H54 (cell line): ENCODE measurements around the gene TM9SF4.
"Not testable (repeated sequence)": the region's sequence is repeated elsewhere in the genome, so short reads cannot be mapped to it uniquely, and the experiment has no call there.

Experiments
- DNase-seq: peaks from one replicate; pipeline ENCODE4 v3.0.0; 2011; ENCODE audit warnings: low spot score, mixed read lengths; ENCODE audit not compliant: insufficient read length
- FAIRE-seq: peaks from 3 replicates; lab custom pipeline; 2011; peaks lifted over from hg19 to GRCh38; lab: Jason Lieb, UNC
- POLR2A ChIP-seq: IDR thresholded peaks from 2 replicates; pipeline ENCODE4 v1.6.1; 2011; ENCODE audit warnings: low read depth, mild to moderate bottlenecking, low read length

TM9SF4 gene

DNA sequence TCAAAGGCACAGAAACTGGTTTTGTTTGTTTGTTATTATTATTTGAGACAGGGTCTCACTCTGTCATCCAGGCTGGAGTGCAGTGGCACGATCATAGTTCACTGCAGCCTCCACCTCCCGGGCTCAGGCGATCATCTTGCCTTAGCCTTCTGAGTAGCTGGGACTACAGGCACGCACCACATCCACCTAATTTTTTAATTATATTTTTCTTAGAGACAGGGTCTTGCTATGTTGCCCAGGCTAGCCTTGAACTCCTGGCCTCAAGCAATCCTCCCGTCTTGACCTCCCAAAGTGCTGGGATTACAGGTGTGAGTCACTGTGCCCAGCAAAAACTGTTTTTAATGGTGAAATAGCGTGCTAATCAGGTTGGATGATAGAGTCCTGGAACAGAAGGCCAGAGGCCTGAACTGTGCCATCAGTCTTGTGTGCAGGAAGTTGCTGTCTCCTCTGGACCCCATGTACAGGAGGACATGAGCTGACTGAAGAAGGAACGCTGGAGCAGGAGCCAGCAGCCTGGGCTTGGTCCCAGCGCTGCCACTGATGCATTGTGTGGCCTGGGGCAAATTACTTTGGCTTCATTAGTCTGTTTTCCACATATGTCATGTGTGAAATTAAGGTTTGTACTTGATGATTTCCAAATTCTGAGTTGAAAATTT, 4.9 kb downstream of the TM9SF4 start:
- no peak for TF ChIP-seq POLR2A
- DNase-seq (no peak), FAIRE-seq (no peak)

- DNase-seq (no peak), FAIRE-seq (no peak)
- TF ChIP-seq POLR2A = no peak
These were observed 5.8 kb downstream of the TM9SF4 start for GRCh38 chr20:32115211-32115767.

DNA sequence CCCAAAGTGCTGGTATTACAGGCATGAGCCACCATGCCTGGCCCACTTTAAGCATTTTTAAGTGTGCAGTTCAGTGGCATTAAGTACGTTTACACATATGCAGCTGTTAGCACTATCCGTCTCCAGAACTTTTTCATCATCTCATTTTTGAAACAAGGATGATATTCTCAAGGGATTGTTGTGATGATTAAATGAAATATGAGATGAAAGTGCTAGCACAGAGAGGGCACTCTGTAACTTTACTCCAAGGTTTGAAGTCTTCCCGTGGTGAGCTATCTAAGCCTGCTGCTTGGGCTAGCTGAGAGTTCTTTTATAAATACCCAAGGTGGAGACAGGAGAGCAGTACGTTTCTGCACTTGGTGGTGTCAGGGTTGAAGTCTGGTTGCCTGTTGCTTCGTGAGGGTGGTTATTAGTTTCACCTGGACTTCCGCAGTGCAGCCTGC, 6.6 kb downstream of the TM9SF4 start:
- TF ChIP-seq POLR2A = no peak
- FAIRE-seq = no peak
- no peak for DNase-seq

- not testable (repeated sequence) for DNase-seq, FAIRE-seq
These were observed 7.3 kb downstream of the TM9SF4 start for GRCh38 chr20:32116796-32117195.

DNA sequence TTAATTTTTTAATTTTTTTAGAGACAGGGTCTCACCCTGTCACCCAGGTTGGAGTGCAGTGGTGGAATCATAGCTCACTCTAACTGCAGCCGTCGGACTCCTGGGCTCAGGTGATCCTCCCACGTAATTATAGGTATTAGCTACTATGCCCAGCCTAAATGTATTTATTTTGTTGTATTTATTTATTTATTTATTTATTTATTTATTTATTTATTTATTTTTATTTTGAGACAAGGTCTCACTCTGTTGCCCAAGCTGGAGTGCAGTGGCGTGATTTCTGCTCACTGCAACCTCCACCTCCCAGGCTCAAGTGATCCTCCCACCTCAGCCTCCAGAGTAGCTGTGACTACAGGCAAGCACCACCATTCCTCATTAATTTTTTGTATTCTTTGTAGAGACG, 8.9 kb downstream of the TM9SF4 start:
- DNase-seq, FAIRE-seq: not testable (repeated sequence)

- TF ChIP-seq POLR2A = no peak
- DNase-seq (no peak), FAIRE-seq (no peak)
These were observed 10.2 kb downstream of the TM9SF4 start for GRCh38 chr20:32119734-32120133.

DNA sequence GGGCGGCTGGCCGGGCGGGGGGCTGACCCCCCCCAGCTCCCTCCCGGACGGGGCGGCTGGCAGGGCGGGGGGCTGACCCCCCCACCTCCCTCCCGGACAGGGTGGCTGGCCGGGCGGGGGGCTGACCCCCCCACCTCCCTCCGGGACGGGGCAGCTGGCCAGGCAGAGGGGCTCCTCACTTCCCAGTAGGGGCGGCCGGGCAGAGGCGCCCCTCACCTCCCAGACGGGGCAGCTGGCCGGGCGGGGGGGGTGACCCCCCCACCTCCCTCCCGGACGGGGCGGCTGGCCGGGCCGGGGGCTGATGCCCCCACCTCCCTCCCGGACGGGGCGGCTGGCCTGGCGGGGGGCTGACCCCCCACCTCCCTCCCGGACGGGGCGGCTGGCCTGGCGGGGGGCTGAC, 12.4 kb downstream of the TM9SF4 start:
- FAIRE-seq, DNase-seq: not testable (repeated sequence)

- no peak for TF ChIP-seq POLR2A
- no peak for DNase-seq
- FAIRE-seq = no peak
These were observed 13.6 kb downstream of the TM9SF4 start for GRCh38 chr20:32123088-32123487.

DNA sequence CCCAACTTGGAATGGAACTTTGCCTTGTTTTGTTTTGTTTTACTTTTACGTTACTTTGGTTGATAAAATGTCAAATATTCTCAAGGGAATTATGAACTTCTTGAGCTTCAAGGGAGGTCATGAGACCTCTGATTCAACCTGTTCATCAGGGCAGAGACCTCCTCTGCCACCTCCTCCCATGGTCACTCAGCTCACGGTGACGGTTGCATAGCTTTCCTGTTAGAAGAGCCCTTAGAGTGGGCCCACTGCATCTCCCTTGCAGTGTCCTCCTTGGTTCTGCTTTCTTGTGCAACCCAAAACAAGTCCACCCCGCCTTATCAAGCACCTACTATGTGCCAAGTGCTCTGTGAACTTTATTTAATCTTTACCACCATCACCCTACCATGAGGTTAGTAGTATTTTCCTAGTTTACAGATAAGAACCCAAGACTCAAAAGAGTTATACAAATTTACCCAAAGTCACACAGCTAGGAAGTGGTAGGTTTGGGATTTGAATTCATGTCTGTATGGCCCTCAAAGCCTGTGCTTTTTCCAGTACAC, 15.5 kb downstream of the TM9SF4 start:
- DNase-seq (no peak), FAIRE-seq (no peak)
- no peak for TF ChIP-seq POLR2A

DNA sequence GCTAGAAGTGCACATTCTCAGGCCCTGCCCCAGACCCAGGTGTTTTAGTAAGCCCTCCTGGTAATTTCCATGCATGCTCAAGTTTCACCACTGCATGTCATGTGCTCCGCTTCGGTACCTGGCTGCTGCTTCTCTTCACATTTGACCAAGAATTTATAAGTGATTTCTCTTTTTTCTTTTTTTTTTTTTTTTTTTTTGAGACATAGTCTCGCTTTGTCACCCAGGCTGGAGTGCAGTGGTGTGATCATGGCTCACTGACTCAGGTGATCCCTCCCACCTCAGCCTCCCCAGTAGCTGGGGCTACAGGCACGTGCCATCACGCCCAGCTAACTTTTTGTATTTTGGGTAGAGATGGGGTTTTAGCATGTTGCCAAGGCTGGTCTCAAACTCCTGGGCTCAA, 16.0 kb downstream of the TM9SF4 start:
- no peak for TF ChIP-seq POLR2A
- FAIRE-seq = no peak

GRCh38 chr20:32126919-32127318, 17.4 kb downstream of the TM9SF4 start:
- DNase-seq (no peak), FAIRE-seq (no peak)
- TF ChIP-seq POLR2A = no peak

More for the DNA sequence above, 16.0 kb downstream of the TM9SF4 start:
- DNase-seq = no peak

- DNase-seq = no peak
- no peak for FAIRE-seq
- no peak for TF ChIP-seq POLR2A
These were observed 17.8 kb downstream of the TM9SF4 start for GRCh38 chr20:32127347-32127746.

- FAIRE-seq = no peak
- no peak for TF ChIP-seq POLR2A
- DNase-seq = no peak
These were observed 18.7 kb downstream of the TM9SF4 start for GRCh38 chr20:32128167-32128566.

- no peak for TF ChIP-seq POLR2A
These were observed 20.3 kb downstream of the TM9SF4 start for GRCh38 chr20:32129863-32130262.

GRCh38 chr20:32130352-32130751, 20.8 kb downstream of the TM9SF4 start:
- DNase-seq = no peak
- no peak for TF ChIP-seq POLR2A
- FAIRE-seq = no peak

More at GRCh38 chr20:32129863-32130262, 20.3 kb downstream of the TM9SF4 start:
- FAIRE-seq (no peak), DNase-seq (no peak)
